GM20000 (cell line): ENCODE data around the gene PEX5.
A peak's percentile ranks its signal among the peaks of the same experiment; 100 is the strongest.

Experiments
- DNase-seq: peaks from one replicate; pipeline ENCODE4 v3.0.0; 2012; ENCODE audit warnings: low spot score
- CTCF ChIP-seq: IDR thresholded peaks from 2 replicates; pipeline ENCODE4 v1.5.1; 2012; ENCODE audit warnings: mild to moderate bottlenecking, control low read depth; ENCODE audit errors: extremely low read depth, missing control alignments

The PEX5 gene

GRCh38 chr12:7189398-7190267, at the start of gene PEX5:
Gene PEX5, plus strand, starts transcription at chr12:7189686. Its CDS starts 692 bp downstream, at chr12:7190378.
- DNase-seq = peak; percentile 95
- no peak for TF ChIP-seq CTCF

GRCh38 chr12:7141351-7142005, 48.0 kb upstream of the PEX5 start:
- DNase-seq = no peak
- TF ChIP-seq CTCF = no peak

GRCh38 chr12:7142056-7142644, 47.3 kb upstream of the PEX5 start:
- peak; percentile 53 for TF ChIP-seq CTCF
- DNase-seq = peak; percentile 43

DNA sequence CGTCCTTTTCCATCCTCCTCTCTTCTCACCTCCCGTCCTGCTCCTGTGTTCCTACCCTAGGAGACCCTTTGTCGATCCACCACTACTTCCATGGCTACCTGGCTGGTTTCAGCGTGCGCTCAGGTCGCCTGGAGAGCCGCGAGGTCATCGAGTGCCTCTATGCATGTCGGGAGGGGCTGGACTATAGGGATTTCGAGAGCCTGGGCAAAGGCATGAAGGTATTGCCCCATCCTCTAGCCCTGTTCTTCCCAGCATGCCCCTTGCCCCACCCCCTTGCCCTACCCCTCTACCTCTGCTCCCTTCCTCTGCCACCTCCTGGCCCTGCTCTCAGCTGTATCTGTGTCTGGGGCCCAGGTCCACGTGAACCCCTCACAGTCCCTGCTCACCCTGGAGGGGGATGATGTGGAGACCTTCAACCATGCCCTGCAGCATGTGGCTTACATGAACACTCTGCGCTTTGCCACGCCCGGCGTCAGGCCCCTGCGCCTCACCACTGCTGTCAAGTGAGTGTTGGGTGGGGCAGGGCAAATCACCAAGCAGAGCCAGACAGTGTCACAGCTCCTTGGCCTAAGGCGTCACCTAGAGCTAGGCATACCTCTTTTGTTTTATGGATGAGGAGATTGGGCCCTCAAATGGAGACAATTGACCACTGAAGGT, 46.5 kb upstream of the PEX5 start:
- no peak for TF ChIP-seq CTCF

DNA sequence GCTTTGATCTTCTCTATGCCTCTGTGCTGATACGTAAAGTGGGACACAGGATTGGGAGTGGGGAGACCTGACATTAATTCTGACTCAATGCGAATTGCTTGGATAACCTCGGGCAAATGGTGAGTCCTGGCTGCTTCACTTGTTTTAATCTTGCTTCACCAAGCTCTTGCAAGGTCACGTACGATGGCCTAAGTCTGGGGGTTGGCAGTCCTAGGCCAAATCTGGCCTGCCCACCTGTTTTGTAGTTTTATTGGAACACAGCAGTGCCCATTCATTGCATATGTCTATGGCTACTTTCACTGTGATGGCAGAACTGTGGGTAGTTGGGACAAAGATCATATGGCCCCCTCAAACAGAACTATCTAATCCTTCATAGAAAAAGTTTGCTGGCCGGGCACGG, 45.9 kb upstream of the PEX5 start:
- DNase-seq = no peak
- no peak for TF ChIP-seq CTCF

More for the DNA sequence above, 46.5 kb upstream of the PEX5 start:
- no peak for DNase-seq

- peak; percentile 17 for TF ChIP-seq CTCF
- DNase-seq = peak; percentile 49
Measured at GRCh38 chr12:7144414-7145120, 44.9 kb upstream of the PEX5 start.
